K562 (cell line): Measurements from ENCODE around the gene PPTC7. TPM values are rescaled to one million over a fixed set of nuclear protein-coding genes. Genes with fewer than 3 reads are reported as not detected.

Experiments
- CSDE1 ChIP-seq, 2 experiments: fragments of 450-650 bp; IDR thresholded peaks; 2 replicates each; pipeline ENCODE4 v1.6.1; 2016; ENCODE audit warnings: mild to moderate bottlenecking in 1 of 2
- ESRRB ChIP-seq: fragments of 250-450 bp; sonication (Bioruptor Pico); IDR thresholded peaks from 2 replicates; pipeline ENCODE4 v1.5.0; 2020; ENCODE audit warnings: mild to moderate bottlenecking, moderate library complexity, borderline replicate concordance
- FUS ChIP-seq: fragments of 200-400 bp; formaldehyde crosslinking; optimal IDR thresholded peaks from 2 replicates; pipeline ENCODE3; 2017; ENCODE audit warnings: low read depth, low read length
- MED1 ChIP-seq: sonication (generic); formaldehyde crosslinking; IDR thresholded peaks from 2 replicates; pipeline ENCODE4 v1.8.1; 2023; ENCODE audit warnings: missing genetic modification reagents, borderline replicate concordance
- NR4A1 ChIP-seq, 2 experiments: fragments of 250-450 bp in 1 of 2; fragments of 450-650 bp in 1 of 2; sonication (Bioruptor Pico) in 1 of 2; IDR thresholded peaks; 2 replicates each; pipeline versions ENCODE4 v1.4.0 to v1.6.1; 2016 to 2020; ENCODE audit warnings: mild to moderate bottlenecking in 2 of 2, missing compliant biosample characterization in 1 of 2, missing genetic modification characterization in 1 of 2, moderate library complexity in 1 of 2
- SAP30 ChIP-seq: fragments of 200-600 bp; sonication (generic); IDR thresholded peaks from 2 replicates; pipeline ENCODE4 v1.6.1; 2012; ENCODE audit warnings: borderline replicate concordance, low read depth, mild to moderate bottlenecking, moderate library complexity, low read length, control low read depth, inconsistent platforms; ENCODE audit not compliant: insufficient read depth, poor library complexity, severe bottlenecking
- SNRNP70 ChIP-seq: fragments of 200-400 bp; formaldehyde crosslinking; optimal IDR thresholded peaks from 2 replicates; pipeline ENCODE3; 2017; ENCODE audit warnings: low read depth, low read length
- SP2 ChIP-seq: IDR thresholded peaks from 2 replicates; pipeline ENCODE4 v1.6.1; 2011; ENCODE audit warnings: mild to moderate bottlenecking, low read depth, low read length, moderate library complexity; ENCODE audit not compliant: poor library complexity, severe bottlenecking; ENCODE audit errors: extremely low read depth
- TOE1 ChIP-seq, 2 experiments: fragments of 450-650 bp in 1 of 2; sonication (generic) in 1 of 2; formaldehyde crosslinking in 1 of 2; IDR thresholded peaks; 2 replicates each; pipeline versions ENCODE4 v1.7.1 to v1.8.0; 2016 to 2022; ENCODE audit warnings: borderline replicate concordance in 2 of 2, mild to moderate bottlenecking in 2 of 2, antibody characterized with exemption in 1 of 2, inconsistent platforms in 1 of 2, low read depth in 1 of 2, missing genetic modification reagents in 1 of 2, moderate library complexity in 1 of 2
- ZFP30 ChIP-seq: fragments of 250-450 bp; sonication (Bioruptor Pico); IDR thresholded peaks from 2 replicates; pipeline ENCODE4 v1.8.0; 2022; ENCODE audit warnings: moderate library complexity, mild to moderate bottlenecking, inconsistent platforms, borderline replicate concordance
- ZNF282 ChIP-seq: sonication (generic); formaldehyde crosslinking; IDR thresholded peaks from 2 replicates; pipeline ENCODE4 v1.8.1; 2023; ENCODE audit warnings: missing genetic modification reagents
- polyA plus RNA-seq, 8 experiments: library from polyadenylated mRNA; depleted of rRNA in 4 of 8; stranded (reverse) in 5 of 8; unstranded in 3 of 8; fragments of >200 nt; fragmentation: Nextera tagmentation in 2 of 8; fragmentation: Illumina TruSeq in 1 of 8; extraction: Ambion mirVana in 2 of 8; extraction: Trizol in 1 of 8; gene quantifications; 2 replicates each; pipeline versions ENCODE4 v1.2.1 to v1.2.3, GENCODE V29; 2011 to 2014; ENCODE audit warnings: inconsistent platforms in 1 of 8, missing spikeins in 1 of 8
- total RNA-seq, 7 experiments: library from RNA; depleted of rRNA in 6 of 7; stranded (reverse); fragments of >200 nt in 6 of 7; fragmentation: Illumina TruSeq in 2 of 7; extraction: Trizol in 2 of 7; gene quantifications; 2 replicates each; pipeline versions ENCODE4 v1.2.1 to v1.2.3, GENCODE V29; 2011 to 2021; ENCODE audit warnings: low replicate concordance in 1 of 7
- TF ChIP-seq, protein P1 (sequence below): sonication (generic); formaldehyde crosslinking; IDR thresholded peaks from 2 replicates; pipeline ENCODE4 v1.8.0; 2022; ENCODE audit warnings: mild to moderate bottlenecking, low read depth, missing genetic modification reagents
- TF ChIP-seq, protein P2 (sequence below), 2 experiments: fragments of 450-650 bp; conservative IDR thresholded peaks; 2 replicates each; pipeline ENCODE4 v1.6.1; 2017; ENCODE audit warnings: mild to moderate bottlenecking in 2 of 2, moderate library complexity in 2 of 2
- TF ChIP-seq, protein P3 (sequence below): fragments of 450-650 bp; IDR thresholded peaks from 2 replicates; pipeline ENCODE4 v1.6.1; 2016
- TF ChIP-seq, protein P4 (sequence below): sonication (generic); formaldehyde crosslinking; IDR thresholded peaks from 2 replicates; pipeline ENCODE4 v1.8.0; 2022; ENCODE audit warnings: mild to moderate bottlenecking, missing genetic modification reagents

PPTC7 gene
- total and polyA plus RNA-seq, 9 of the 15 experiments (the other 6 are each of a cell fraction or from before 2014, with no cell fraction given) = 2.6 to 23.1 (median 11.9) TPM

DNA sequence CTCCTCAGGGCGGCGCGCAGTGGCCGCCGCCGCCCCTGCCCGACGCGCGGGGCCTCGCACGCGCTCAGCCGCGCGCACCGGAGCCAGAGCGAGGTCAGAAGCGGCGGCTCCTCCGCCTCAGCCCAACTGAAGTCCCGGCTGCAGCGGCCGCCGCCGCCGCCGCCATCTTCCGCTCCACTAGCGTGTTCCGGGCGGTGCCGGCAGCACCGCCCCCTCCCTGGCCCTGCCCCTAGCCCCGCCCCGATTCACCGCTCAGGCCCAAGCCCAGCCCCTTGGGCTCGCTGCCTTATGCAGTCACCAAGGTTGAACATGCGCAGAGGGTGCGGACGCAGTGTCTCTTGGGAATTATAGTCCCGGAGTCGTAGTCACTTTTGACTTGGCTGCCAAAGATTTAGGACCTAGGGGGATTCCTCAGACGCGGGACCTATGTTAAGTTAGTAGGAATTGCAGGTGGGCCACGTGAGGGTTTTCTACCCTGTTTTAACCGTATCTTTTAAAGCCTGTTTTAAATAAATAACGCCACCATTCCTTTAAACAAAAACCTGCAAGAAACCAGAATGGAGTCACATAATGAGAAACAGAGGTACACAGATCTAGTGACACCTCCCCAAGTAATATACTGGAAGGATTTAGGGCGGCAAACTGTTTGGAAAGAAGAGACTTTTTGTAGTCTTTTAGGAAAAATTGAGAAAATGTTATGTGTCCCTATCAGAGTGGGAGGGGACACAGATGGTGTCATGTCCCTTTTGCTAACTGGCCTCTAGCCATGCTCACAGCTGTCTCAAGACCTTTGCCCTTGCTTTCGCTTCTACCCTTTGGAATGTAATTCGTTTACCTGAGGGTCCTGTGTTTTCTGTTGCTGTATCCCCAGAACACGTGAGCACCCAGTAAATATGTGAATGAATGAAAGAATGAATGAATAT, at the start of gene PPTC7 (continued):
- no peak for TF ChIP-seq NR4A1 (CRISPR knock-in tag; IDR thresholded peaks at IDR 0.05)
- TF ChIP-seq NR4A1 (tag; IDR thresholded peaks at IDR 0.05) = no peak
- TF ChIP-seq, protein P1, sequence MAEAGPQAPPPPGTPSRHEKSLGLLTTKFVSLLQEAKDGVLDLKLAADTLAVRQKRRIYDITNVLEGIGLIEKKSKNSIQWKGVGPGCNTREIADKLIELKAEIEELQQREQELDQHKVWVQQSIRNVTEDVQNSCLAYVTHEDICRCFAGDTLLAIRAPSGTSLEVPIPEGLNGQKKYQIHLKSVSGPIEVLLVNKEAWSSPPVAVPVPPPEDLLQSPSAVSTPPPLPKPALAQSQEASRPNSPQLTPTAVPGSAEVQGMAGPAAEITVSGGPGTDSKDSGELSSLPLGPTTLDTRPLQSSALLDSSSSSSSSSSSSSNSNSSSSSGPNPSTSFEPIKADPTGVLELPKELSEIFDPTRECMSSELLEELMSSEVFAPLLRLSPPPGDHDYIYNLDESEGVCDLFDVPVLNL = no peak
- no peak for TF ChIP-seq CSDE1 (IDR thresholded peaks at IDR 0.05)
- no peak for TF ChIP-seq TOE1 (IDR thresholded peaks at IDR 0.05; ENCODE audit: borderline replicate concordance)
- TF ChIP-seq TOE1 (CRISPR knock-in tag; IDR thresholded peaks at IDR 0.05; ENCODE audit: borderline replicate concordance, low read depth) = no peak
- TF ChIP-seq ZNF282 (CRISPR knock-in tag) = no peak
- TF ChIP-seq, protein P2, sequence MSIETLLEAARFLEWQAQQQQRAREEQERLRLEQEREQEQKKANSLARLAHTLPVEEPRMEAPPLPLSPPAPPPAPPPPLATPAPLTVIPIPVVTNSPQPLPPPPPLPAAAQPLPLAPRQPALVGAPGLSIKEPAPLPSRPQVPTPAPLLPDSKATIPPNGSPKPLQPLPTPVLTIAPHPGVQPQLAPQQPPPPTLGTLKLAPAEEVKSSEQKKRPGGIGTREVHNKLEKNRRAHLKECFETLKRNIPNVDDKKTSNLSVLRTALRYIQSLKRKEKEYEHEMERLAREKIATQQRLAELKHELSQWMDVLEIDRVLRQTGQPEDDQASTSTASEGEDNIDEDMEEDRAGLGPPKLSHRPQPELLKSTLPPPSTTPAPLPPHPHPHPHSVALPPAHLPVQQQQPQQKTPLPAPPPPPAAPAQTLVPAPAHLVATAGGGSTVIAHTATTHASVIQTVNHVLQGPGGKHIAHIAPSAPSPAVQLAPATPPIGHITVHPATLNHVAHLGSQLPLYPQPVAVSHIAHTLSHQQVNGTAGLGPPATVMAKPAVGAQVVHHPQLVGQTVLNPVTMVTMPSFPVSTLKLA (conservative IDR thresholded peaks at IDR 0.05) = peak; percentile 51 to 62; a peak in 2 of 4 replicates
- no peak for TF ChIP-seq FUS
- TF ChIP-seq, protein P3, sequence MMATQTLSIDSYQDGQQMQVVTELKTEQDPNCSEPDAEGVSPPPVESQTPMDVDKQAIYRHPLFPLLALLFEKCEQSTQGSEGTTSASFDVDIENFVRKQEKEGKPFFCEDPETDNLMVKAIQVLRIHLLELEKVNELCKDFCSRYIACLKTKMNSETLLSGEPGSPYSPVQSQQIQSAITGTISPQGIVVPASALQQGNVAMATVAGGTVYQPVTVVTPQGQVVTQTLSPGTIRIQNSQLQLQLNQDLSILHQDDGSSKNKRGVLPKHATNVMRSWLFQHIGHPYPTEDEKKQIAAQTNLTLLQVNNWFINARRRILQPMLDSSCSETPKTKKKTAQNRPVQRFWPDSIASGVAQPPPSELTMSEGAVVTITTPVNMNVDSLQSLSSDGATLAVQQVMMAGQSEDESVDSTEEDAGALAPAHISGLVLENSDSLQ = peak; percentile 46
- TF ChIP-seq, protein P4, sequence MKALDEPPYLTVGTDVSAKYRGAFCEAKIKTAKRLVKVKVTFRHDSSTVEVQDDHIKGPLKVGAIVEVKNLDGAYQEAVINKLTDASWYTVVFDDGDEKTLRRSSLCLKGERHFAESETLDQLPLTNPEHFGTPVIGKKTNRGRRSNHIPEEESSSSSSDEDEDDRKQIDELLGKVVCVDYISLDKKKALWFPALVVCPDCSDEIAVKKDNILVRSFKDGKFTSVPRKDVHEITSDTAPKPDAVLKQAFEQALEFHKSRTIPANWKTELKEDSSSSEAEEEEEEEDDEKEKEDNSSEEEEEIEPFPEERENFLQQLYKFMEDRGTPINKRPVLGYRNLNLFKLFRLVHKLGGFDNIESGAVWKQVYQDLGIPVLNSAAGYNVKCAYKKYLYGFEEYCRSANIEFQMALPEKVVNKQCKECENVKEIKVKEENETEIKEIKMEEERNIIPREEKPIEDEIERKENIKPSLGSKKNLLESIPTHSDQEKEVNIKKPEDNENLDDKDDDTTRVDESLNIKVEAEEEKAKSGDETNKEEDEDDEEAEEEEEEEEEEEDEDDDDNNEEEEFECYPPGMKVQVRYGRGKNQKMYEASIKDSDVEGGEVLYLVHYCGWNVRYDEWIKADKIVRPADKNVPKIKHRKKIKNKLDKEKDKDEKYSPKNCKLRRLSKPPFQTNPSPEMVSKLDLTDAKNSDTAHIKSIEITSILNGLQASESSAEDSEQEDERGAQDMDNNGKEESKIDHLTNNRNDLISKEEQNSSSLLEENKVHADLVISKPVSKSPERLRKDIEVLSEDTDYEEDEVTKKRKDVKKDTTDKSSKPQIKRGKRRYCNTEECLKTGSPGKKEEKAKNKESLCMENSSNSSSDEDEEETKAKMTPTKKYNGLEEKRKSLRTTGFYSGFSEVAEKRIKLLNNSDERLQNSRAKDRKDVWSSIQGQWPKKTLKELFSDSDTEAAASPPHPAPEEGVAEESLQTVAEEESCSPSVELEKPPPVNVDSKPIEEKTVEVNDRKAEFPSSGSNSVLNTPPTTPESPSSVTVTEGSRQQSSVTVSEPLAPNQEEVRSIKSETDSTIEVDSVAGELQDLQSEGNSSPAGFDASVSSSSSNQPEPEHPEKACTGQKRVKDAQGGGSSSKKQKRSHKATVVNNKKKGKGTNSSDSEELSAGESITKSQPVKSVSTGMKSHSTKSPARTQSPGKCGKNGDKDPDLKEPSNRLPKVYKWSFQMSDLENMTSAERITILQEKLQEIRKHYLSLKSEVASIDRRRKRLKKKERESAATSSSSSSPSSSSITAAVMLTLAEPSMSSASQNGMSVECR (CRISPR knock-in tag) = no peak; the same call in 1 of the 2 replicates
- peak; percentile 54 for TF ChIP-seq SAP30
- TF ChIP-seq ESRRB (CRISPR knock-in tag) = no peak
- no peak for TF ChIP-seq ZFP30 (CRISPR knock-in tag)
- TF ChIP-seq SNRNP70 = no peak
- no peak for TF ChIP-seq SP2
- no peak for TF ChIP-seq MED1
